Skin of body (tissue), 2 donors: ENCODE measurements around the gene IFRD2. TPM values are rescaled to one million over a fixed set of nuclear protein-coding genes. Genes with fewer than 3 reads are reported as not detected.
A peak's percentile ranks its signal among the peaks of the same experiment; 100 is the strongest.
"Not testable (repeated sequence)": the region's sequence is repeated elsewhere in the genome, so short reads cannot be mapped to it uniquely, and the experiment has no call there.

ENCODE experiments used
- DNase-seq: peaks from one replicate; lab custom pipeline; 2025; lab: John Stamatoyannopoulos, UW
- total RNA-seq: library from RNA; depleted of rRNA; stranded (reverse); fragments of >200 nt; gene quantifications from one replicate; pipeline ENCODE4 v1.2.3, GENCODE V29; 2014

Gene IFRD2
- total RNA-seq, 1 donor from 2014 or later = 32.7 TPM

DNA sequence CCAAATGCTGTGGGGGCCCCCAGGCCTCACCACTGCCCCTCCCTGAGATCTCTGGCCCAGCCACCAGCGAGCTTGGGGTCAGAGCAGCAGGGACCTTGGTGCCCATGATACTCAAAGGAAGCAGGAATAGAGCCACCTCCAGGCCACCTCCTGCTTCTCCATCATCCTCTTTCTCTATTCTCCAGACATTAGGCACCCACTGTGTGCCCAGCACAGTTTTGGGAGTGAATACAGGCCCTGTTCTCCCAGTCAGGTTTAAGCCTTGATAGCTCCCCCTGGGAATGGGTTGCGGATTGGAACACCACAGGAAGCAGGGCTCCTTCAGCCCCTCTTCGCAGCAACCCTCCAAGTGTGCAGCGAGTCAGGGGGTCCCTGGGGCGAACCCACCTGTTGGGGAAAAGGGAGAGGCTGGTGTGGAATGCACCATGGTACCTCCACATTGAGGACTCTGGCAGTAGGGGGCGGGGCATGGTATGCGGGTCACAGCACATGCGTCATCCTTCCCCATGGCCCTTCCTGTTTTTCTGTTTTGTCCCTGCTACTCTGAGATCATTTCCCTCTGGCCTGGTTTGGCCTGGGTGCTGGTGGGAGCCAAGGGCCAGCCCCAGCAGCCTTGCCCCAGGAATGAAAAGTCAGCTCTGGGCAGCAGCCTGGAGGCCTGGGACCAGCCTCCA lies 37.5 kb downstream of the IFRD2 start:
- DNase-seq = peak; percentile 22

DNA sequence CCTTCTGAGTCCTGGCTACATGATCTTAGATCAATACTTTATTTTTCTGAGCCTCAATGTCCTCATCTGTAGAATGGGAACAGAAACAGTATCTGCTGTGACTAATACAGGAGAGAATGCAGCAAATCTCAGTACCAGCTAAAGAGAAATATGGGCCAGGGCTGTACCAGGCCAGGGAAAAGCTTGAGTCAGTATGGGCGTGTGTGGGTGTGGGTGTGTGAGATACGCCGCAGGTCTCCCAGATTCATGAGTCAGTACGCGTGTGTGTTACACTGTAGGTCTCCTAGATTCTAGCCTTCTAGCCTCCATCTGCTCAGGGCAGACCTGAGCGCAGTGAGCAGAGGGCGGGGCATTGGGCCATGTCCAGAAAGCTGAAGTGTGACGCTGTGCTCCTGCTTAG lies 41.0 kb downstream of the IFRD2 start:
- DNase-seq = no peak

DNA sequence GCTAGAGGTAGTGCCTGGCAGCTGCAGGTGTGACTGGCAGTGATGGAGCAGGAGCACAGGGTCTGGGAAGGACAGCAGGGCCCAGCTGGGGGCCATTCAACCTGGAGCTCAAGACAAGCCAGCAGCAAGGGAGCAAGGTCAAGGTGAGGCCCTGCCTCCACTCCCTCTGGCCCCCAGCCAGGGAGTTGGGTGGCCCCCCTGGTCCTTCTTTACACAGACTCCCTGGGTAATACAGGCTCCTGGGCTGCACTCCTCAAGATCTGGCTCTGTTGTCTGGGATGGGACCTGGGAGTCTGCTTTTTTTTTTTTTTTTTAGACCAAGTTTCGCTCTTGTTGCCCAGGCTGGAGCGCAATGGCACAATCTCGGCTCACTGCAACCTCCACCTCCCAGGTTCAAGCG lies 41.7 kb downstream of the IFRD2 start:
- no peak for DNase-seq

- no peak for DNase-seq
These were observed 42.8 kb downstream of the IFRD2 start for GRCh38 chr3:50249457-50249856.

GRCh38 chr3:50248387-50248786 lies 43.8 kb downstream of the IFRD2 start:
- no peak for DNase-seq

DNA sequence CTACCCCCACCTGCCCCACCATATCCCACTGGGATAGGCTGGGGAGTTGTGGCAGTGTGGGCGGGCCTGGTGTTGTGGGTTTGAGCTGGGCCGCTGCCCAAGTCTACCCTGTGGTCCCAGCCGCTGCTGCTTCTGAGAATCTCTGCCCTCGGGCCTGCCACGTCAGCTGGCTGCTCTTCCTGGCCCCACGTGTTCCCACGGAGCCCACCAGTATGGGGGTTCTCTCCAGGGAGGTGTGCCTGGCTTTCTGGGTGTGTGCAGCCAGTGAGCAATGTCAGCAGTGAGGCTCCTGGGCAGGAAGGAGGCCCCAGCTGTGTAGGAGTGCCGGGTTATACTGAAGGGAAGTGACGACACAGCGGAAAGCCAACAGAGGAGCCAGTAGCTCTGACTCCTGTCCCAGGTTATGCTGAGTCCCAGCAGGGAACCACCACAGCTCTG lies 45.7 kb downstream of the IFRD2 start:
- peak; percentile 65 for DNase-seq

DNA sequence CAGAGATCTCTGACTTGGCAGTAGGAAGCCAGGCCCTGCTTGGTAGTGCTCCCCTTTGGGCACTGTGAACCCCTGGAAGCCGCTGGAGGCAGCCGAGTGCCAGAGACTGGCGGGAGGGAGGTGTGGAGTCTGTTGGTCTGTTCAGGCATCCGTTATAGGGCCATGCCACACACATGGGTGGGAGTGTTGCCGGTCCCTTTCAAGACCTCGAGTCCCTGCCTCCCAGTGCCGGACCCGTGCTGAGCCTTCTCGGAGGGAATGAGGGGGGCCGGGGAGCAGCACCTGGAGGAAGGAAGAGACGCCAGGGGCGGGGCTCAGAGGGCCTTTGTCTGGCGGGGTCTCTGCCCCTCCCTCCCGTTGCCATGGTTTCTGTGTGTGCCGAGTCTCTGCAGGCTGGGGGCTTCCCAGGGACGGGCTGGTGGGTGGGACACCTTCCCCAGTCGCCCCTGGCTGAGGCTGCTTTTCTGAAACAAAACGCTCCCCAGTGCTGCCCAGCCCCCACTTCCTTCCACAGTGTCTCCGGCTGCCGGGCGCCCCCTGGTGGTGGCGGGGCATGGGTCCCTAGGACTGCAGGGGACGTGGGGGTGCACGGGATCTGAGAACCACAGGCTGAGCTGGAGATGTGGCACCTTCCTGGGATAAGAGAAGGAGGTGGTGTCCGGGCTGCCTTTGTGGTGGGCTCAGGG lies 46.3 kb downstream of the IFRD2 start:
- peak; percentile 66 for DNase-seq

GRCh38 chr3:50245251-50245745 lies 46.9 kb downstream of the IFRD2 start:
- no peak for DNase-seq

DNA sequence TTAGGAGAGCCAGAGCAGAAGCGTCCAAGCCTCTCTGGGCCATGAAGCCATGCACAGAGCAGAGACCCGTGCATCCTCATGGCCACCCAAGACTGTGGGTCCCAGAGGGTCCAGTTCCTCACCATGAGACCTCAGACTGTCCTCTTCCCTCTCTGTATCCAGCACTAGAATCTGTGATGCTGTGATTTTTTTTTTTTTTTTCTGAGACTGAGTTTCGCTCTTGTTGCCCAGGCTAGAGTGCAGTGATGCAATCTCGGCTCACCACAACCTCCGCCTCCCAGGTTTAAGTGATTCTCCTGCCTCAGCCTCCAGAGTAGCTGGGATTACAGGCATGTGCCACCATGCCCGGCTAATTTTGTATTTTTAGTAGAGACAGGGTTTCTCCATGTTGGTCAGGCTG lies 47.4 kb downstream of the IFRD2 start:
- DNase-seq = not testable (repeated sequence)

- DNase-seq = no peak
These were observed 48.7 kb downstream of the IFRD2 start for GRCh38 chr3:50243543-50243895.

DNA sequence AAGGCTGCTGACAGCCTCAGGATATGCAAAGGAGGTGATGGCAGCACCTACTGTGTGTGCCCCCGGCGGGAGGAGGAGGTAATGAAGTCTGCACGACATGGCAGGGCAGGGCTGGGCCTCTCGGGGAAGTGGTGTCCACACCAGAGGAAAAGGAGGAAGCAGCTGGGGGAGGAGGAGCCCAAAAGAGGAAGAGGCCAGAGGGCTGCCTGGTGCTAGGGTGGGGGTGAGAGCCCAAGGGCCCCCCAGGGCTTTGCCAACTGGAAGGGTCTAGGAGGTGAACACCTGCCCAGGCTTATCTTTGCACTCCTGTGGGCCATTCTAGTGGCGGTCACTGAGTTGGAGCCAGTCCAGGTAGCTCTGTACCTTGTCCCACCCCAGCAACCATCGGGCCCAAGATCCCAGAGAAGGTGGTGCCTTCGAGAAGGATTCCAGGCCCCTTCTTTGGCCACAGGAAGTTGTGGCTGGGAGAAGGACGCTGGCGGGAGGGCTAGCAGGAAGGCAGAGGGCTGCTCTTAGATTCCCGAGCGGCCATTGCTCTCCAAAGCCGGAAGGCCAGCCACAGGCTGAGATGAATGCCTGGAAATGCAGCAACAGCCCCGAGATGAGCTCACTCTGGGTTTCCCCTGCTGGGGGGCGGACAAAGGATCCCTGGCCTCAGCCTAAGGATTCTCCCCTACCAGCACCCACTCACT lies 49.2 kb downstream of the IFRD2 start:
- peak; percentile 22 for DNase-seq

DNA sequence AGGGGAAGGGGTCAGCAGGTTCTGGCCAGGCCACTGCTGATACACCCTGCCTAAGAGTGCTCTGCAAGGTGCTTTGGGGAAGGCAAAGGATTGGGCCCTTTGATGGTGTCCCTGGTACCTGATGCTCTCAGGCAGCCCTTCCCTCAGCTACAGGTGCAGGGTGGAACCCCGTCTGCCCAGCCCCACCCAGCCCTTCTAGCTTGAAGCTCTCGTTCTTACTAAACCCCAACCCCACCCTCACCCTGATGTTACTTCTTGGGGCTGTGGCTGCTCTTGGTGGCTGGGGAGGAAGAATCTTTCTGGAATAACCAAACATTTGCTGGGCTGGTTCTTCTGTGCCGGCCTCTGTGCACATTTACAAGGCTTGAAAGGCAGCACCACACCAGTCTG lies 49.9 kb downstream of the IFRD2 start:
- no peak for DNase-seq

- no peak for DNase-seq
These were observed 50.4 kb downstream of the IFRD2 start for GRCh38 chr3:50241713-50242380.

- no peak for DNase-seq
These were observed 51.1 kb downstream of the IFRD2 start for GRCh38 chr3:50241163-50241562.

GRCh38 chr3:50239649-50240048 lies 52.6 kb downstream of the IFRD2 start:
- DNase-seq = no peak

- no peak for DNase-seq
These were observed 53.6 kb downstream of the IFRD2 start for GRCh38 chr3:50238549-50239026.

DNA sequence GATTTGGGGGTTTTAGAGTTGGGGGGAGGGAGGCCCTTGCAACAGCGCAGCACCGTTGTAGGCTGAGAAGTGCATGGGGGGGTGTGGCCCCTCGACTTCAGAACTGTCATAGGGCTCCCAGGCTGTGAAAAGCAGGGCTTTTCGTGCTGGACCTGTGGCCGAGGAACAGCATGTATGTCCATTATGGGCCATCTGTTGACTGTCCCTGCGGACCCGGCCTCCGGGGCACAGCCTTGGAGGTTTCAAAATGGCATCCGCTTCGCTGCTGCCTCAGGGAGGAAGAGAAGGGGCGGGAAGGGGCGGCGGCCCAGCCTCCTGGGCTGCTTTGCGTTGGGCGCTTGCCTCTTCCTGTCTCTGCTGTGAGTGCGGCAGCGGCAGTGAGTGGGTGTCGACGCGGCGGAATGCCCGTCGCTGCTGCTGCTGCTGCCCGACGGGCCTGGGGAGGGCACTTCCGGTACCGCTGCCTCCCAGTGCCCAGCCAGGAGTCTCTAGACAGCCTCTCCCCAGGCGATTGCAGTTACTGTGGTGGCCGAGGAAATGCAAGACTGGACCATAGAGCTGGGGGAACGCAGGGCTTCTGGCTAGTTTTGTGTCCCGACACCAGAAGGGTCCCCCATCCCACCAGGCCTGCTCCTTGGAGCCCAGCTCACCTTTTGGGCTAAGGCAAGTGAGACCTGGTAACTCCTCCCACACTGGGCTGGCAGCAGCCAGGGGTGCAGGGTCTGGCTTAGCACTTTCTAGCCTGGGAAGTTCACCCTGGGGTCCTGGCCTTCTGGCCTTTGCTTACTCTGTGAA lies 54.3 kb downstream of the IFRD2 start:
- DNase-seq = peak; percentile 70
